Measurements from ENCODE around the gene SLC25A24.
"Not testable (repeated sequence)": the region's sequence is repeated elsewhere in the genome, so short reads cannot be mapped to it uniquely, and the experiment has no call there.

DNA sequence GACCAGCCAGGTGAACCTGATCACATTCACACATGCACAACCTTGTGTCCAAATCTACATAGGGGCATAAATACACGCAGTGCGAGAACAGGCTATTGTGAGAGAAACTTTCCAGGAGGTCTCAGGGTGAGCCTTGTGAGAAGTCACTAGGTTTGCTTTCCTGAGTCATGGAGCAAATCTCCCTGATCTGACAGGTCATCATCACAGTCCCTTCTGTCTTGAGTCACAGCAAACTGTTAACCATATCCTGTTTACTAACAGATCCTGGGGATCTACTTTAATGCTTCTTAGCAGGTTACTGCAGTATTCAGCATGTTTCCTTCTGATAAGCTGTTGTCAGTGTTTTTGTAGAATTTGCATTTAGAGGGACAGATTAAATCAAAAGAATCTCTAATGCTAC, 35.2 kb upstream of the SLC25A24 start:
- TF ChIP-seq, protein P1, sequence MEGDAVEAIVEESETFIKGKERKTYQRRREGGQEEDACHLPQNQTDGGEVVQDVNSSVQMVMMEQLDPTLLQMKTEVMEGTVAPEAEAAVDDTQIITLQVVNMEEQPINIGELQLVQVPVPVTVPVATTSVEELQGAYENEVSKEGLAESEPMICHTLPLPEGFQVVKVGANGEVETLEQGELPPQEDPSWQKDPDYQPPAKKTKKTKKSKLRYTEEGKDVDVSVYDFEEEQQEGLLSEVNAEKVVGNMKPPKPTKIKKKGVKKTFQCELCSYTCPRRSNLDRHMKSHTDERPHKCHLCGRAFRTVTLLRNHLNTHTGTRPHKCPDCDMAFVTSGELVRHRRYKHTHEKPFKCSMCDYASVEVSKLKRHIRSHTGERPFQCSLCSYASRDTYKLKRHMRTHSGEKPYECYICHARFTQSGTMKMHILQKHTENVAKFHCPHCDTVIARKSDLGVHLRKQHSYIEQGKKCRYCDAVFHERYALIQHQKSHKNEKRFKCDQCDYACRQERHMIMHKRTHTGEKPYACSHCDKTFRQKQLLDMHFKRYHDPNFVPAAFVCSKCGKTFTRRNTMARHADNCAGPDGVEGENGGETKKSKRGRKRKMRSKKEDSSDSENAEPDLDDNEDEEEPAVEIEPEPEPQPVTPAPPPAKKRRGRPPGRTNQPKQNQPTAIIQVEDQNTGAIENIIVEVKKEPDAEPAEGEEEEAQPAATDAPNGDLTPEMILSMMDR (IDR thresholded peaks at IDR 0.05; ENCODE audit: insufficient read depth, low read depth, low read length): not testable (repeated sequence)
- not testable (repeated sequence) for TF ChIP-seq EZH2 (IDR thresholded peaks at IDR 0.05; ENCODE audit: insufficient read depth, low read length)
